Caco-2 (cell line): ENCODE data around the gene GAP43. TPM values are rescaled to one million over a fixed set of nuclear protein-coding genes. Genes with fewer than 3 reads are reported as not detected.

ENCODE experiments used
- BruUV-seq: library from RNA; stranded (reverse); fragments of 400-500 nt; replicated peaks from 2 replicates; lab custom pipeline; 2021; lab: Mats Ljungman, UMichigan
- CTCF ChIA-PET: fragments of 300-600 bp; sonication (Branson Sonifier 250); formaldehyde crosslinking; loops from one replicate; lab custom pipeline; 2022; ENCODE audit warnings: antibody characterized with exemption; lab: Charles Lee
- POLR2A ChIA-PET: fragments of 300-600 bp; sonication (Branson Sonifier 250); formaldehyde crosslinking; loops from one replicate; lab custom pipeline; 2022; ENCODE audit warnings: antibody characterized with exemption; lab: Charles Lee
- DNase-seq, 2 experiments: peaks; one replicate each; pipeline versions ENCODE4 v3.0.0 to v3.0.0-alpha.2; 2020 to 2022
- H3K27me3 ChIP-seq: replicated peaks from 2 replicates; pipeline ENCODE4 v1.6.0; 2011; ENCODE audit warnings: low read length; ENCODE audit not compliant: control insufficient read depth, insufficient read depth
- H3K36me3 ChIP-seq: 2 replicates; pipeline ENCODE4 v1.5.1; 2011; ENCODE audit warnings: low read length; ENCODE audit not compliant: control insufficient read depth, insufficient read depth
- H3K4me1 ChIP-seq: fragments of 250-450 bp; sonication (Bioruptor Pico); 2 replicates; pipeline ENCODE4 v1.5.1; 2020; ENCODE audit warnings: mild to moderate bottlenecking
- H3K4me3 ChIP-seq: 2 replicates; pipeline ENCODE4 v1.5.1; 2011; ENCODE audit warnings: low read depth, mild to moderate bottlenecking, control low read depth, low read length
- H3K9me3 ChIP-seq: fragments of 250-450 bp; sonication (Bioruptor Pico); 2 replicates; pipeline ENCODE4 v1.5.1; 2020; ENCODE audit warnings: mild to moderate bottlenecking, moderate library complexity
- H3K27ac Mint-ChIP-seq: one replicate; pipeline ENCODE4 v1.8.0; 2022; ENCODE audit warnings: mixed read lengths; ENCODE audit not compliant: unreplicated experiment
- H3K27me3 Mint-ChIP-seq: one replicate; pipeline ENCODE4 v1.8.0; 2022; ENCODE audit warnings: mixed read lengths; ENCODE audit not compliant: insufficient read depth, unreplicated experiment
- H3K36me3 Mint-ChIP-seq: one replicate; pipeline ENCODE4 v1.8.0; 2022; ENCODE audit warnings: mild to moderate bottlenecking, mixed read lengths; ENCODE audit not compliant: insufficient read depth, unreplicated experiment
- H3K4me1 Mint-ChIP-seq: one replicate; pipeline ENCODE4 v1.8.0; 2022; ENCODE audit warnings: low read depth, mixed read lengths; ENCODE audit not compliant: unreplicated experiment
- H3K4me3 Mint-ChIP-seq: one replicate; pipeline ENCODE4 v1.8.0; 2022; ENCODE audit warnings: mild to moderate bottlenecking, moderate library complexity, mixed read lengths; ENCODE audit not compliant: unreplicated experiment
- H3K9me3 Mint-ChIP-seq: one replicate; pipeline ENCODE4 v1.8.0; 2022; ENCODE audit warnings: mixed read lengths; ENCODE audit not compliant: unreplicated experiment
- intact Hi-C: fragments of 100-400 bp; cut with micrococcal nuclease; formaldehyde crosslinking; loops from one replicate; pipeline ENCODE4 v1.10.0; 2022; ENCODE audit not compliant: unreplicated experiment
- total RNA-seq: library from RNA; stranded (reverse); gene quantifications from 2 replicates; pipeline ENCODE4 v1.2.3, GENCODE V29; 2022
- TF ChIP-seq, protein P1 (sequence below), 2 experiments: fragments of 200-600 bp in 1 of 2; IDR thresholded peaks; 1 replicate in 1 of 2; 2 replicates in 1 of 2; pipeline versions ENCODE4 v1.5.1 to v1.8.0; 2011 to 2022; ENCODE audit warnings: antibody characterized with exemption in 1 of 2, control low read depth in 1 of 2, inconsistent platforms in 1 of 2, low read depth in 1 of 2, low read length in 1 of 2, mild to moderate bottlenecking in 1 of 2, moderate library complexity in 1 of 2; ENCODE audit not compliant: insufficient read depth in 1 of 2, severe bottlenecking in 1 of 2, unreplicated experiment in 1 of 2

The GAP43 gene
- total RNA-seq, 1 experiment from 2014 or later: not detected

DNA sequence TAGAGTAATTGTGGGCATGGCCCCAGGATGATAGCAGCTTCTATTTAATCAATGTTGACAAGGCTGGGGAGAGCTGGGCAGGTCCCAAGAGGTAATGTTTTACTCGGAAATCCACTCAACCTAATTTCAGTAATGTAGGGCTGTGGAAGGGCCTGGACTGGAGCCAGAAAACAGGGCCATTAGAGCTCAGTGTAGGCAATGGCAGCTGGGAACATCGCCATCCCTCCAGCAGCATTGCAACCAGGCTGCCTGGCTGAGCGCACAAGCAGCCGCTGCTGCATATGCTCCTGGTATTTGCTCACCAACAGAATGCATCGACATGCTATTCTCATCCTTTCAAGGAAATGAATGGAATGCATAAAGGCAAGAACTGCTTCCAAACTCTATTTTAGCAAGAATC lies 90.0 kb downstream of the GAP43 start:
- ChIA-PET CTCF (interaction anchor here (1.6 kb wide), 1 partner anchor 71 kb away, joined by 3 read pairs; no protein-coding TSS in a partner anchor), POLR2A (no interaction called here)
- no TSS peak for BruUV-seq
- no peaks in the 10 kb centered on the region for H3K9me3 Mint-ChIP-seq
- Histone ChIP-seq H3K4me1 (no peaks in the 10 kb centered on the region), H3K9me3 (no peaks in the 10 kb centered on the region), H3K4me3 (no peak overlapping the region), H3K27me3 (no peaks in the 10 kb centered on the region), H3K36me3 (no peaks in the 10 kb centered on the region)
- no peak for DNase-seq
- H3K4me3 Mint-ChIP-seq: no peak overlapping the region
- H3K36me3 Mint-ChIP-seq: no peaks in the 10 kb centered on the region
- intact Hi-C loops: no loop called here
- H3K27ac Mint-ChIP-seq: no peak overlapping the region
- H3K27me3 Mint-ChIP-seq: no peaks in the 10 kb centered on the region
- TF ChIP-seq, protein P1, sequence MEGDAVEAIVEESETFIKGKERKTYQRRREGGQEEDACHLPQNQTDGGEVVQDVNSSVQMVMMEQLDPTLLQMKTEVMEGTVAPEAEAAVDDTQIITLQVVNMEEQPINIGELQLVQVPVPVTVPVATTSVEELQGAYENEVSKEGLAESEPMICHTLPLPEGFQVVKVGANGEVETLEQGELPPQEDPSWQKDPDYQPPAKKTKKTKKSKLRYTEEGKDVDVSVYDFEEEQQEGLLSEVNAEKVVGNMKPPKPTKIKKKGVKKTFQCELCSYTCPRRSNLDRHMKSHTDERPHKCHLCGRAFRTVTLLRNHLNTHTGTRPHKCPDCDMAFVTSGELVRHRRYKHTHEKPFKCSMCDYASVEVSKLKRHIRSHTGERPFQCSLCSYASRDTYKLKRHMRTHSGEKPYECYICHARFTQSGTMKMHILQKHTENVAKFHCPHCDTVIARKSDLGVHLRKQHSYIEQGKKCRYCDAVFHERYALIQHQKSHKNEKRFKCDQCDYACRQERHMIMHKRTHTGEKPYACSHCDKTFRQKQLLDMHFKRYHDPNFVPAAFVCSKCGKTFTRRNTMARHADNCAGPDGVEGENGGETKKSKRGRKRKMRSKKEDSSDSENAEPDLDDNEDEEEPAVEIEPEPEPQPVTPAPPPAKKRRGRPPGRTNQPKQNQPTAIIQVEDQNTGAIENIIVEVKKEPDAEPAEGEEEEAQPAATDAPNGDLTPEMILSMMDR (IDR thresholded peaks at IDR 0.05; ENCODE audit: insufficient read depth in 1 of 2, low read depth in 1 of 2, low read length in 1 of 2, severe bottlenecking in 1 of 2, unreplicated experiment in 1 of 2): no peak
- no peaks in the 10 kb centered on the region for H3K4me1 Mint-ChIP-seq

DNA sequence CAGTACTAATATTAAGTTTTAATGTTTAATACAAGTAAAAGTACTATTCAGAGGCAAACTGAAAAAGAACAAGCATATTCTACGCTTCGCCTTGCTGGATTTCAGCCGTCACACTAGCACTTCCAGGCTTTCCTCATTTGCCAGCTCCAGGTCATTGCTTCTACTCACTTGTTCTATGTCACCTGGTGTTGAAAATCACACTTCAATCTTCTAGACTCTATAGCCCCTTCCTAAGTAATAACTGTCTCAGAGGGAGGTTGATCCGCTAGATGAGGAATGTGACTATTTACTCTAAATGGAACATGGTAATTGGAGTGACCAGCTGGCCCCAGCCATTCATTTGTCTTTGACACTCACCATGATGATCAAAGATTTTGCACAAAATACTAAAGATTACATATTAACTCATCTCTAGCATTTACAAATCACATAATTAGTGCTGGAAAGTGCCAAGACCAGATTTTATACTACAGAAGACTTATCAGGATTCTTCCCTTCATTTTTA lies 92.0 kb downstream of the GAP43 start:
- H3K4me1 ChIP-seq: no peaks in the 10 kb centered on the region
- no peak overlapping the region for H3K4me3 ChIP-seq
- BruUV-seq: no TSS peak
- H3K4me3 Mint-ChIP-seq: no peak overlapping the region
- H3K36me3 ChIP-seq: no peaks in the 10 kb centered on the region
- H3K9me3 Mint-ChIP-seq: no peaks in the 10 kb centered on the region
- POLR2A ChIA-PET: no interaction called here
- no peaks in the 10 kb centered on the region for H3K27me3 ChIP-seq
- H3K4me1 Mint-ChIP-seq: no peaks in the 10 kb centered on the region
- no peaks in the 10 kb centered on the region for H3K27me3 Mint-ChIP-seq
- no peaks in the 10 kb centered on the region for H3K36me3 Mint-ChIP-seq
- no peak for DNase-seq
- intact Hi-C loops: no loop called here
- TF ChIP-seq, protein P1 (IDR thresholded peaks at IDR 0.05; ENCODE audit: insufficient read depth in 1 of 2, low read depth in 1 of 2, low read length in 1 of 2, severe bottlenecking in 1 of 2, unreplicated experiment in 1 of 2): no peak
- no peak overlapping the region for H3K27ac Mint-ChIP-seq
- no peaks in the 10 kb centered on the region for H3K9me3 ChIP-seq
- CTCF ChIA-PET: interaction anchor here (1.3 kb wide), 1 partner anchor 68 kb away, joined by 4 read pairs; no protein-coding TSS in a partner anchor

DNA sequence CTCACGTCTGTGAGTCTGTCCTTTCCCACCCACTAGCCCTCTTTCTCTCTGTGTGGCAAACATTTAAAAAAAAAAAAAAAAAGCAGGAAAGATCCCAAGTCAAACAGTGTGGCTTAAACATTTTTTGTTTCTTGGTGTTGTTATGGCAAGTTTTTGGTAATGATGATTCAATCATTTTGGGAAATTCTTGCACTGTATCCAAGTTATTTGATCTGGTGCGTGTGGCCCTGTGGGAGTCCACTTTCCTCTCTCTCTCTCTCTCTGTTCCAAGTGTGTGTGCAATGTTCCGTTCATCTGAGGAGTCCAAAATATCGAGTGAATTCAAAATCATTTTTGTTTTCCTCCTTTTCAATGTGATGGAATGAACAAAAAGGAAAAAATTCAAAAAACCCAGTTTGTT lies 97.7 kb downstream of the GAP43 start:
- Mint-ChIP-seq H3K9me3 (no peaks in the 10 kb centered on the region), H3K4me1 (no peaks in the 10 kb centered on the region), H3K27me3 (peaks cover 4% of the 10 kb centered on the region), H3K4me3 (no peak overlapping the region), H3K36me3 (no peaks in the 10 kb centered on the region), H3K27ac (no peak overlapping the region)
- POLR2A ChIA-PET: no interaction called here
- no TSS peak for BruUV-seq
- Histone ChIP-seq H3K4me3 (no peak overlapping the region), H3K27me3 (no peaks in the 10 kb centered on the region), H3K36me3 (no peaks in the 10 kb centered on the region), H3K9me3 (no peaks in the 10 kb centered on the region), H3K4me1 (no peaks in the 10 kb centered on the region)
- DNase-seq: no peak
- TF ChIP-seq, protein P1 (IDR thresholded peaks at IDR 0.05; ENCODE audit: insufficient read depth in 1 of 2, low read depth in 1 of 2, low read length in 1 of 2, severe bottlenecking in 1 of 2, unreplicated experiment in 1 of 2): no peak
- CTCF ChIA-PET: no interaction called here
- intact Hi-C loops: no loop called here
